SK-N-SH (cell line): ENCODE data around the gene FLVCR1. TPM values are rescaled to one million over a fixed set of nuclear protein-coding genes. Genes with fewer than 3 reads are reported as not detected.

Experiments
- CTCF ChIA-PET: fragments of 300-600, 350-600 bp; formaldehyde crosslinking; extraction: SDS; loops from one replicate; lab custom pipeline; 2021; lab: Yijun Ruan, JAX
- POLR2A ChIA-PET: fragments of 350-600 bp; sonication (Branson Sonifier 250); formaldehyde crosslinking; extraction: SDS; loops from one replicate; lab custom pipeline; 2020; ENCODE audit warnings: antibody characterized with exemption, inconsistent platforms; lab: Yijun Ruan, JAX
- DNase-seq: peaks from one replicate; pipeline ENCODE4 v3.0.0; 2012
- H2AFZ ChIP-seq: fragments of 200-600 bp; sonication (generic); 2 replicates; pipeline ENCODE4 v1.8.1; 2016; ENCODE audit warnings: antibody characterized with exemption, mild to moderate bottlenecking, low read depth
- H3F3A ChIP-seq: fragments of 200-600 bp; sonication (generic); replicated peaks from 2 replicates; pipeline ENCODE3; 2016; ENCODE audit warnings: antibody characterized with exemption, mild to moderate bottlenecking; ENCODE audit not compliant: insufficient read depth
- H3K27ac ChIP-seq, 2 experiments: fragments of 200-500 bp in 1 of 2; fragments of 200-600 bp in 1 of 2; sonication (Bioruptor generic) in 1 of 2; sonication (generic), shearing (Covaris generic) in 1 of 2; 2 replicates each; pipeline versions ENCODE4 v1.5.1 to v1.6.1; 2014 to 2016; ENCODE audit warnings: low read depth in 2 of 2, inconsistent platforms in 1 of 2, low read length in 1 of 2, mild to moderate bottlenecking in 1 of 2, mixed read lengths in 1 of 2
- H3K27me3 ChIP-seq: fragments of 200-600 bp; sonication (generic), shearing (Covaris generic); 2 replicates; pipeline ENCODE4 v1.6.1; 2016; ENCODE audit warnings: mixed run types; ENCODE audit not compliant: insufficient read depth
- H3K36me3 ChIP-seq, 2 experiments: fragments of 200-500 bp in 1 of 2; fragments of 200-600 bp in 1 of 2; sonication (Bioruptor generic) in 1 of 2; sonication (generic) in 1 of 2; replicated peaks in 1 of 2; 2 replicates each; pipeline versions ENCODE3 to v1.5.1; 2014 to 2016; ENCODE audit warnings: low read length in 1 of 2, mild to moderate bottlenecking in 1 of 2; ENCODE audit not compliant: insufficient read depth in 2 of 2, control insufficient read depth in 1 of 2
- H3K4me1 ChIP-seq, 2 experiments: fragments of 200-500 bp in 1 of 2; fragments of 200-600 bp in 1 of 2; sonication (Bioruptor generic) in 1 of 2; sonication (generic), shearing (Covaris generic) in 1 of 2; 2 replicates each; pipeline versions ENCODE4 v1.5.1 to v1.6.1; 2014 to 2016; ENCODE audit warnings: low read depth in 1 of 2, low read length in 1 of 2, mixed run types in 1 of 2; ENCODE audit not compliant: insufficient read depth in 2 of 2, control insufficient read depth in 1 of 2
- H3K4me2 ChIP-seq: fragments of 200-600 bp; sonication (generic), shearing (Covaris generic); 2 replicates; pipeline ENCODE4 v1.6.1; 2017; ENCODE audit warnings: mixed run types
- H3K4me3 ChIP-seq, 2 experiments: fragments of 200-500 bp in 1 of 2; fragments of 200-600 bp in 1 of 2; sonication (Bioruptor generic) in 1 of 2; sonication (generic), shearing (Covaris generic) in 1 of 2; 2 replicates each; pipeline versions ENCODE4 v1.5.1 to v1.8.1; 2014 to 2016; ENCODE audit warnings: low read depth in 2 of 2, inconsistent platforms in 1 of 2, low read length in 1 of 2, mild to moderate bottlenecking in 1 of 2, mixed read lengths in 1 of 2, moderate library complexity in 1 of 2
- H3K79me2 ChIP-seq: fragments of 200-600 bp; sonication (generic); 2 replicates; pipeline ENCODE4 v1.8.1; 2017; ENCODE audit warnings: mild to moderate bottlenecking; ENCODE audit not compliant: insufficient read depth
- H3K9ac ChIP-seq: fragments of 200-600 bp; sonication (generic); 2 replicates; pipeline ENCODE4 v1.6.1; 2017; ENCODE audit warnings: mixed run types
- H3K9me2 ChIP-seq: fragments of 200-600 bp; sonication (generic); 2 replicates; pipeline ENCODE4 v1.6.1; 2017; ENCODE audit warnings: mixed run types
- H3K9me3 ChIP-seq: fragments of 200-600 bp; sonication (generic); 2 replicates; pipeline ENCODE4 v1.6.1; 2017; ENCODE audit warnings: mixed run types, mild to moderate bottlenecking, moderate library complexity
- H4K20me1 ChIP-seq: fragments of 200-600 bp; sonication (generic); 2 replicates; pipeline ENCODE4 v1.6.1; 2017; ENCODE audit warnings: mild to moderate bottlenecking, mixed run types; ENCODE audit not compliant: insufficient read depth
- CHD2 ChIP-seq: fragments of 150-350 bp; IDR thresholded peaks from 2 replicates; pipeline ENCODE4 v1.6.1; 2018; ENCODE audit warnings: low read length; ENCODE audit not compliant: partially characterized antibody
- CTCF ChIP-seq: fragments of 200-600 bp; sonication (generic); IDR thresholded peaks from 2 replicates; pipeline ENCODE4 v1.6.1; 2017; ENCODE audit warnings: antibody characterized with exemption, mild to moderate bottlenecking, moderate library complexity
- ELF1 ChIP-seq: IDR thresholded peaks from 2 replicates; pipeline ENCODE4 v1.4.0; 2012
- FOSL2 ChIP-seq: IDR thresholded peaks from 2 replicates; pipeline ENCODE4 v1.4.0; 2012; ENCODE audit warnings: low read depth, mild to moderate bottlenecking, moderate library complexity, borderline replicate concordance
- FOXM1 ChIP-seq: IDR thresholded peaks from 2 replicates; pipeline ENCODE4 v1.4.0; 2012; ENCODE audit warnings: low read depth, mild to moderate bottlenecking
- GATA2 ChIP-seq: sonication (generic); formaldehyde crosslinking; IDR thresholded peaks from 2 replicates; pipeline ENCODE4 v1.5.0; 2020; ENCODE audit warnings: mild to moderate bottlenecking, missing genetic modification reagents
- NRF1 ChIP-seq: IDR thresholded peaks from 2 replicates; pipeline ENCODE4 v1.6.1; 2012; ENCODE audit warnings: low read depth, mild to moderate bottlenecking, low read length
- PBX3 ChIP-seq: IDR thresholded peaks from 2 replicates; pipeline ENCODE4; 2012
- RAD21 ChIP-seq: IDR thresholded peaks from 2 replicates; pipeline ENCODE4 v1.6.1; 2012; ENCODE audit warnings: mild to moderate bottlenecking, low read length
- RCOR1 ChIP-seq: fragments of 150-350 bp; IDR thresholded peaks from 2 replicates; pipeline ENCODE4 v1.6.1; 2017; ENCODE audit warnings: antibody characterized with exemption, low read length
- TAF1 ChIP-seq: IDR thresholded peaks from 2 replicates; pipeline ENCODE4 v1.6.1; 2012; ENCODE audit warnings: low read depth, mild to moderate bottlenecking, low read length, moderate library complexity, borderline replicate concordance
- WGBS: methylation state at CpG from one replicate; pipeline ENCODE4 v1.1.6; 2017; ENCODE audit warnings: low lambda C conversion rate; 5-methylcytosine and 5-hydroxymethylcytosine counted together
- polyA plus RNA-seq, 3 experiments: library from polyadenylated mRNA; depleted of rRNA; stranded (reverse); fragments of >200 nt; gene quantifications; 2 replicates each; pipeline ENCODE4 v1.2.3, GENCODE V29; 2012
- TF ChIP-seq, protein P1 (sequence below): IDR thresholded peaks from 2 replicates; pipeline ENCODE4 v1.6.1; 2012; ENCODE audit warnings: mild to moderate bottlenecking, low read depth, low read length, moderate library complexity
- TF ChIP-seq, protein P2 (sequence below): fragments of 150-350 bp; IDR thresholded peaks from 2 replicates; pipeline ENCODE4 v1.6.1; 2017; ENCODE audit warnings: antibody characterized with exemption, low read length, low read depth, borderline replicate concordance

Gene FLVCR1
- polyA plus RNA-seq, 1 of the 3 experiments (the other 2 are of a cell fraction) = 1.7 TPM

- 96% methylated on average over 16 of the region's 16 CpGs for WGBS
- no peaks in the 10 kb centered on the region for H3K9me3 ChIP-seq
- no peaks in the 10 kb centered on the region for H3K27me3 ChIP-seq
- H3K4me1 ChIP-seq = peaks cover 0 to 18% of the 10 kb centered on the region in 2 experiments; a peak in 2 of 4 replicates
- H3K4me3 ChIP-seq = peak overlapping the region; percentile 78 to 80; a peak in 2 of 4 replicates
- H3K9ac ChIP-seq = no peak overlapping the region
- H3K36me3 ChIP-seq = no peaks in the 10 kb centered on the region
- DNase-seq = no peak
- H4K20me1 ChIP-seq = no peaks in the 10 kb centered on the region
- peak overlapping the region; percentile 95; the same call in 1 of the 2 replicates for H3K4me2 ChIP-seq
- H3F3A ChIP-seq = peaks cover 8% of the 10 kb centered on the region
- TF ChIP-seq GATA2 (CRISPR knock-in tag) = no peak
- TF ChIP-seq FOXM1 = no peak
- TF ChIP-seq TAF1 = no peak
- no peak for TF ChIP-seq ELF1
- TF ChIP-seq RAD21 = no peak
- no peak for TF ChIP-seq RCOR1
- no peak for TF ChIP-seq NRF1
- no peak for TF ChIP-seq CHD2
- no peak for TF ChIP-seq FOSL2
- no peak for TF ChIP-seq PBX3
- TF ChIP-seq, protein P1, sequence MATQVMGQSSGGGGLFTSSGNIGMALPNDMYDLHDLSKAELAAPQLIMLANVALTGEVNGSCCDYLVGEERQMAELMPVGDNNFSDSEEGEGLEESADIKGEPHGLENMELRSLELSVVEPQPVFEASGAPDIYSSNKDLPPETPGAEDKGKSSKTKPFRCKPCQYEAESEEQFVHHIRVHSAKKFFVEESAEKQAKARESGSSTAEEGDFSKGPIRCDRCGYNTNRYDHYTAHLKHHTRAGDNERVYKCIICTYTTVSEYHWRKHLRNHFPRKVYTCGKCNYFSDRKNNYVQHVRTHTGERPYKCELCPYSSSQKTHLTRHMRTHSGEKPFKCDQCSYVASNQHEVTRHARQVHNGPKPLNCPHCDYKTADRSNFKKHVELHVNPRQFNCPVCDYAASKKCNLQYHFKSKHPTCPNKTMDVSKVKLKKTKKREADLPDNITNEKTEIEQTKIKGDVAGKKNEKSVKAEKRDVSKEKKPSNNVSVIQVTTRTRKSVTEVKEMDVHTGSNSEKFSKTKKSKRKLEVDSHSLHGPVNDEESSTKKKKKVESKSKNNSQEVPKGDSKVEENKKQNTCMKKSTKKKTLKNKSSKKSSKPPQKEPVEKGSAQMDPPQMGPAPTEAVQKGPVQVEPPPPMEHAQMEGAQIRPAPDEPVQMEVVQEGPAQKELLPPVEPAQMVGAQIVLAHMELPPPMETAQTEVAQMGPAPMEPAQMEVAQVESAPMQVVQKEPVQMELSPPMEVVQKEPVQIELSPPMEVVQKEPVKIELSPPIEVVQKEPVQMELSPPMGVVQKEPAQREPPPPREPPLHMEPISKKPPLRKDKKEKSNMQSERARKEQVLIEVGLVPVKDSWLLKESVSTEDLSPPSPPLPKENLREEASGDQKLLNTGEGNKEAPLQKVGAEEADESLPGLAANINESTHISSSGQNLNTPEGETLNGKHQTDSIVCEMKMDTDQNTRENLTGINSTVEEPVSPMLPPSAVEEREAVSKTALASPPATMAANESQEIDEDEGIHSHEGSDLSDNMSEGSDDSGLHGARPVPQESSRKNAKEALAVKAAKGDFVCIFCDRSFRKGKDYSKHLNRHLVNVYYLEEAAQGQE = no peak
- no peak for TF ChIP-seq CTCF
- TF ChIP-seq, protein P2, sequence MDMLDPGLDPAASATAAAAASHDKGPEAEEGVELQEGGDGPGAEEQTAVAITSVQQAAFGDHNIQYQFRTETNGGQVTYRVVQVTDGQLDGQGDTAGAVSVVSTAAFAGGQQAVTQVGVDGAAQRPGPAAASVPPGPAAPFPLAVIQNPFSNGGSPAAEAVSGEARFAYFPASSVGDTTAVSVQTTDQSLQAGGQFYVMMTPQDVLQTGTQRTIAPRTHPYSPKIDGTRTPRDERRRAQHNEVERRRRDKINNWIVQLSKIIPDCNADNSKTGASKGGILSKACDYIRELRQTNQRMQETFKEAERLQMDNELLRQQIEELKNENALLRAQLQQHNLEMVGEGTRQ = no peak
- H2AFZ ChIP-seq = no peak overlapping the region
- no peaks in the 10 kb centered on the region for H3K9me2 ChIP-seq
- H3K27ac ChIP-seq = peak overlapping the region; percentile 75 to 88; a peak in 1 of 4 replicates
- ChIA-PET POLR2A (no interaction called here), CTCF (interaction anchor here (0.6 kb wide), 1 partner anchor 598 kb away, joined by 3 read pairs; no protein-coding TSS in a partner anchor)
- peaks cover 41% of the 10 kb centered on the region for H3K79me2 ChIP-seq
These were observed 1.3 kb upstream of the FLVCR1 start for GRCh38 chr1:212856755-212857154.
